NCI-H345 treated with DMSO at 0.1 percent for 48 hours (cell line): Measurements from ENCODE around the gene RIOK2.
"Not testable (repeated sequence)": the region's sequence is repeated elsewhere in the genome, so short reads cannot be mapped to it uniquely, and the experiment has no call there.

Source experiments
- DNase-seq: peaks from one replicate; lab custom pipeline; 2025; ENCODE audit not compliant: unreplicated experiment; lab: John Stamatoyannopoulos, UW

The RIOK2 gene

DNA sequence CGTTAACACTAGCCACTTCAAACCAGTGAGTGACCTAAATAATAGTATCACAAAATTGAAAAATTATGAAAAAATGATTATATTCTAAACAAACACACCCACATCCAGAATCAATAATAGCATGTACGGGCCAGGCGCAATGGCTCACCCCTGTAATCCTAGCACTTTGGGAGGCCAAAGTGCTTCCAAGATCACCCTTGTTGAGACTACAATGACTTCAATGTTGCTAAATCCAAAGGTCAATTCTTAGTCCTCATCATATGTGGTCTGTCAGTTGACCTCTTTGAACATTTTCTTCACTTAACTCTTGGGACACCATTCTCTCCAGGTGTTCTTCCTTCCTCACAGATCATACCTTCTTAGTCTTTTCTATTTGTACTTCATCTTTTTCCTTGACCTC, 11.3 kb downstream of the RIOK2 start:
- DNase-seq: no peak

DNA sequence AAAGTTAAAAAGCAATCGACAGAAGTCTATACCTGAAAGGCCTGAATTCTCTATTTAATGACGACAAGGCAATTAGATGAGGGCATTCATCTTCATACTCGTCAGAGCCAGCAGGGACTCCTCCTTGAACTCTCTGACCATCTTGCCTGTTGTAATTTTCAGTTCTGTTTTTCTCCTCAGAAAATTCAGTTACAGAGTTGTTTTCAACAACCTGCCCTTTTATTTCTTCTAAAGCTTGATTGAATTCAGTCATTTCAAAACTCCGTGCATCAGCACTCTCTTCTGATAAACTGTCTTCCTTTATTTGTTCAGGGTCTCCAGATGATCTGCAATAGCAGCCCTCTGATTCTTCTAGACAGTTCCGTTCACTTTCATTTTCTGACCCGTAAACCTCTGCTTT, 15.6 kb downstream of the RIOK2 start:
- DNase-seq: no peak

DNA sequence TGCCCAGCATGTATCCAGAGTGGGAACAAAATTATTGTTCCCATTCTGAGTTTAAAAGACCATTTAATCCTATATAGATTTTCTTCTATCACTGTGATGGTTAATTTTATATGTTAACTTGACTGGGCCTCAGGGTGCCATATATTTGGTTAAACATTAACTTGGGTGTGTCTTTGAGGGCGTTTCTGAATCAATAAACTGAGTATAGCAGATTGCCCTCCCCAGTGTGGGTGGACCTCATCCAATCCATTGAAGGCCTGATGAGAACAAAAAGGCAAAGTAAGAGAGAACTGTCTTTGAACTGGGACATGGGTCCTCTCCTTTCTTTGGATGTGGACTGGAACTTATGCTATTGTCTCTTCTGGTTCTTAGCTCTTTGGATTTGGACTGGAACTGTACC, 17.3 kb downstream of the RIOK2 start:
- no peak for DNase-seq

DNA sequence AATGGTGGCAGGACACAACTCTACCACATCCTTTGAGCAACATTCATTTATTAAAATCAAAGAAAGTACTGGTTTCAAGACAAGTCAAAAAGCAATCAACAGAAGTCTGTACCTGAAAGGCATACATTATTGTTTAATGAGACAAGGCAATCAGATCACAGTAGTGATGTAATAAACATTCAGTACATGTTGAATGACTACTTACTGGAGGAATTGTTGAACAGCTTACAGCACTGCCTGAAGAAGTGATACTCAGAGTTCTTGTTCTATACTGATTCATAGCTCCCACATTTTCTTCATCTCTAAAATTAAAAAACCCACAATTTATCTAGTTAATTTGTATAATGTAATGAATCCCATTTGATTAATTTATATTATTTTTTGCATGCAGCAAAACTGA, 18.2 kb downstream of the RIOK2 start:
- DNase-seq: no peak

DNA sequence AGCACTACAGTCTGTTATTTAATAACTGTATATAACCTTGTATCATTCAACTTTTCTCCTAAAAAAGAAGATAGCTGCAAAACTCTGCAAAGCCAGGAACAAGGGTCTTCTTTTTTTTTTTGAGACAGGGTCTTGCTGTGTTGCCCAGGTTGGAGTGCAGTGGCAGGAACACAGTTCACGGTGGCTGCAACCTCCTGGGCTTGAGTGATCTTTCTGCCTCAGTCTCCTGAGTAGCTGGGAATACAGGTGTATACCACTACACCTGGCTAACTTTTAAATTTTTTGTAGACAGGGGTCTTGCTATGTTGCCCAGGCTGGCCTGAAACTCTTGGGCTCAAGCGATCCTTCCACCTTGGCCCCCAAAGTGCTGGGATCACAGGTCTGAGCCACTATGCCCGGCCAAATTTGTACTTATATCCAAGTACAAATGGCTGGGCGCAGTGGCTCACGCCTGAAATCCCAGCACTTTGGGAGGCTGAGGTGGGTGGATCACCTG, 19.2 kb downstream of the RIOK2 start:
- no peak for DNase-seq

DNA sequence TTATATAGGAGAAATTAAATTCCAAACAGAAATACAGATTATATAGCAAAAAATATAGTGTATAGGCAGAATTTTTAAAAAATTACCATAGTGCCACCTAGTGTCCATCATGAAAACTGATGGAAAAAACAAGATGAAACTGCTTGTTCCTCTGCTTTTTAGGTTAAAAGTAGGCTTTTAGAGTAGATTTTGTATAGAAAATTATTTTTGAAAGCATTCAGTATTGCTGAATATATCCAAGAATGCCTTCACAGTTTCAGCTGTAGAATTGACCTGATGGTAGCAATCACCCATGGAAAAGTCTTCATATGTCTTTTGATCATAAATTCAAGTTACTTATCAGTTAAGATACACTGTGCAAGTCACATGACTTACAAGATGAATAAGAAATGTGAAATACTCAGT, 19.7 kb downstream of the RIOK2 start:
- no peak for DNase-seq

DNA sequence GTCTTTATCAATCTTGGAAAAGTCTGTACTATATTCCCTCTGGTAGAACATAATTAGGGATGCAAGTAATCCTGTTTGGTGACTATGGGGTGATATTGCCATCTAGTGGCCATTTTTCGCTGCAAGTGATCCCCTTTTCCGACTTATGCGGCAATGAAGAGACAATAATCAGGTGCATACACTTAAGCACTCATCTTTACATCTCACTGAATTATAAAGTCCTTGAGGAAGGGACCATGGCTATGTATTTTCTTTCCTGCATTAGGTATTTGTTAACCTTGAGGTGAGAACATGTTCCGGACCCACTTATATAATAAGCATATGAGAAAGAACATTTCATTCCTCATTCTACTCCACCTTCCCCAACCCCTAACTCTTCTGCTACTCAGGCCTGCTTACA, 21.0 kb downstream of the RIOK2 start:
- DNase-seq: peak; percentile 35

DNA sequence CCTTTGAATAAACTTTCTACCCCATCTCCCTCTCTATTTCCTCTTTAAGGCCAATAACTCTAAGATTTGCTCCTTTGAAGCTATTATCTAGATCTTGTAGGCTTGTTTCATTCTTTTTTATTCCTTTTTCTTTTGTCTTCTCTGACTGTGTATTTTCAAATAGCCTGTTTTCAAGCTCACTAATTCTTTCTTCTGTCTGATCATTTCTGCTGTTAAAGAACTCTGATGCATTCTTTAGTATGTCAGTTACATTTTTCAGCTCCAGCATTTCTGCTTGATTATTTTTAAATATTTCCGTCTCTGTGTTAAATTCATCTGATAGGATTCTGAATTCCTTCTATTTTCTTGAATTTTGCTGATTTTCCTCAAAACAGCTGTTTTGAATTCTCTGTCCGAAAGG, 25.4 kb downstream of the RIOK2 start:
- DNase-seq: no peak

DNA sequence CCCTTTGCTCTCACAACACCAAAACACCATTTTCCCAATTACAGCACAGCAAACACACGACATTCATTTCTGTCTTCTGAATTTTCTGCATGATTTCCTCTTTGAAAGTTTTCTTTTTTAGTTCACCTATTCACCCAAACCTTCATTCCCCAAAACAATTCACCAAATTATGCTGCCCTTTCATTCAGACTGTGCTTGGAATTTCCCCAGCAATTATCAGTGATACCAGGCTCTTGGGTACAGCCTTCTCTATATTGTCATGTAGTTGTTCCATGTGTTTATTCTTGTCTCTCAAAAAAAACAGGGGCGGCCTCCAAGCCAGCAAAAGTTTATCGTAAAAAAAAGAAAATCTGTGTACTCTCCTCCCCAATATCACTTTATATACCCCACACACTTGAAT, 31.7 kb downstream of the RIOK2 start:
- no peak for DNase-seq

DNA sequence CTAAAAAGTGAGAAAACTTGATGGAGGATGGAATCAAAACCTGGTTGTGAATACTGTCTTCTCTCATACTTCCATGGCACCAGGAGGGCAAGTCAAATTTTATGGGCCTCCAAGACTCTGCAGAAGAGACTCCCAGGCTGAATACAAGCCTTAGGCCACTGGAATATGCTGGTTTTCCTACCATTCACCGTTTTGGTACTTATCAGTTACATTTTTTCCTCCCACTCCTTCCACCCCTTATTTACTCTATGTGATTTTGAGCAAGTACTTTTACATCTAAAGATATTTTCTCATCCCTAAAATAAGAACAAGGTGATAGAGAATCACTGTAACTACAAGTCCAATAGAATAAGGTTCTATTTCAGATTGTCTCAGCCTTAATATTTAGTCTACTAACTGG, 32.6 kb downstream of the RIOK2 start:
- DNase-seq: no peak

DNA sequence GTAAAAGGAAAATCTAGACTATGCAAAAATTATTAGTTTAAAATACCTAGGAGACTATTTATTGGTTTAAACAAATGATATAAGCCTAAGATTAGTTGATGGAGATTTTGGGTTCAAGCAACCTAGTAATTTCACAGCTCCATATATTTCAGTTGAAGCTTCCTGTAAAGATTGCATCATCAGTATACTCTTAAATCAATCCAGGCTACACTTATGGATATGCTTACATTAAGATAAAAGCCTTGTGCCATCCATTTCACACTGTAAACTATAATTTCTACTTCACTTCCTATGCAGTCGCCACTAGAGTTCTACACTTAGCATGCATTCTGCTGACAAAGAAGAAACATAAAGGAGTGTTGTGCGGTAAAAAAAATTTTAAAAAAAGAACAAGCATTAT, 33.3 kb downstream of the RIOK2 start:
- DNase-seq: no peak

DNA sequence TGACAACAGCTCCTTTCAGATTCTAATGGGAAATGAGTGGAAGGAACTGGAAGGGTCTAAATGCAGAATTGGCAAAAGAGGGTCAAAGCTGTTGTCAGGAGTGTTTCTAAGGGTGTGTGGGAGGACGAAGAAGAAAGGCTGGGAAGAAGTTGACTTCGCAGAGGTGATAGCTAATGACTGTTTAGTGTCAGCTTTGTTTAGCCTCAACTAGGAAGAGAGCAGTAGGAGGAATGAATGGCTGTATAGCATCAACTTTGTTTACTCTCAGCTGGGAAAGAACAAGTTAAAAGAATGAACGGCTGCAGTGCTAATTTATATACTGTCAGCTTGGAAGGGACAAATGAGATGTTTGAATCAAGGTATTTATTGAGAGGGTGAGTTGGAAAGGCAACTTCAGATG, 34.8 kb downstream of the RIOK2 start:
- DNase-seq: no peak

DNA sequence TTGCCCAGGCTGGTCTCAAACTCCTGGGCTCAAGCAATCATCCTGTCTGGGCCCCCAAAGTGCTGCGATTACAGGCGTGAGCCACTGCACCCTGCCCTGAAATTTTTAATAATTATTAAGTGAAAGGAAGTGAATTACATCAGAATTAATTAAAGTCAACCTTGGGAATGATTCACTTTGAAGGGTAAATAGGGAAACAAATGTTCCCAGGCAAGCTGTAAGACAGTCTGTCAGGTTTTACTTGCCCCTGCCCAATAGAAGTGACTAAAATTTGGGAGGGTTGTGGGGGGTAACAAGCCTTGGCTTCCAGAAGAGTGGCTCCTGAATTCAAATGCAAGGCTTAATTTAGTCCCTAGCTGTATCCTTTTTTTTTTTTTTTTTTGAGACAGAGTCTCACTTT, 39.3 kb downstream of the RIOK2 start:
- no peak for DNase-seq

DNA sequence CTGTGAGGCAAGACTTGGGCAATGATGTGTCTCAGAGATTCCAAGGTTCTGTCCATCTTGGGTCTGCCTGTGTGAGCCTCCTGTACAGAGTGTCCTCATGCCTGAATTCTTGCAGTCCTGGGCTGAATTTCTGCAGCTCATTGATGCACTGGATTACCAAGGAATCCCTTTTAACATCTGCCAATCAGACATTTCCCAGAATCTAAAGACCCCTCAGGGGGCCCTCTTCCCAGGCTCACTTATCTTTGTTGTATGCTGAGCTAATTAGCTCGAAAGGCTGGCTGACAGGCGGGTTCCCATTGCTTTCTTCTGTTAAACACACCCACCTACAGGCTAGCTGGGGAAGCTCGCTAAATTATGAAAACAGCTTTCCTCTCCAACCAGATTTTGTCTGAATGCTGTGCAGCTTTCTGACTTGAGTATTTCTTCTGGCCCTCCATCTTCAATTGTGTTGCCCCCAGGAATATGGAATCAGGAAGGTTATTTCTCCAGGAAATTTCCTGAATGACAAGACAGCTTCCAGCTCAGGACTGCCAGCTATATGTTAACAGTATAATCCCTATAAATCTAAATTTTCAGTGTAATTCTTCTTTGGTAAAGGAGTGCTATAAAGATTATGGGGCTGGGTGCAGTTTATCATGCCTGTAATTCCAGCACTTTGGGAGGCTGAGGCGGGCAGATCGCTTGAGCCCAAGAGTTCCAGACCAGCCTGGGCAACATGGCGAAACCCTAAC, 40.4 kb downstream of the RIOK2 start, which contains the start of gene LIX1:
LIX1 (minus strand) TSS at position 91 of the 734 bp plus-strand sequence; CDS start at position 56, 35 bp downstream.
- DNase-seq: peak; percentile 30

DNA sequence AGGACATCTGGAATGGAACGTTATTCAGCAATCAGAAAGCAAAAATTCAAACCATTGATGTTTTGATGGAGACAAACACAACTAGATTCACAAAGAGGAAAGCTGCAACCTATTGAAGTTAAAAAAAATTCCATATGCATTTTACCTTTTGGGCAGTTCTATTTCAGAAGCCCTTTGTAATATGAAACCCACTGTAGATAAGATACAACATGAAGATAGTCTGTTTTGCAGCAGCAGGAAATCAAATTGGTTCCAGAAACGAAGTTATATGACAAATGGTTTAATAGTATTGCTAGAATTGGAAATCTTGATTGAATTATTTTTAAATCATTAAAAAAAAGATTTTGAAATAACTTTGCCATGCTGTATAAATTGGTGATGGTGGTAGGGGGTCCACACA, 41.5 kb downstream of the RIOK2 start:
- DNase-seq: no peak

DNA sequence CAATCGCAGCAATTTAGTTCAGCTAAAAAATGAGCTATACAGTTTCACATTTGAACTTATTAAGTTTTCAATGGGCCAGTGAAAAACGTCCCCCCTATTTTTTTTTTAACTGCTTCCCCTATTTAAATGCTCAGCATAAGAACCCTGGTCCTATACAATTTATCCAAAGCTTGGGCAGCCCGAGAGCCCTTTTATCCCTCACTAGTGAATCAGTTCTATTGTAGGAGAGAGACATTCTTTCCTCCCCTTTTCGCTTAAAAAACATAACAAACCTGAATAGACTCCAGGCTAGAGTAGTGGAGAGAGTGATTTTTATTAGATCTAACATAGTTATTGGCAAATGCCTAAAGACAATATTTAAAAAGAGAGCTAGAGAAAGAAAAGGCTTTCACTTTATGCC, 42.0 kb downstream of the RIOK2 start:
- no peak for DNase-seq

DNA sequence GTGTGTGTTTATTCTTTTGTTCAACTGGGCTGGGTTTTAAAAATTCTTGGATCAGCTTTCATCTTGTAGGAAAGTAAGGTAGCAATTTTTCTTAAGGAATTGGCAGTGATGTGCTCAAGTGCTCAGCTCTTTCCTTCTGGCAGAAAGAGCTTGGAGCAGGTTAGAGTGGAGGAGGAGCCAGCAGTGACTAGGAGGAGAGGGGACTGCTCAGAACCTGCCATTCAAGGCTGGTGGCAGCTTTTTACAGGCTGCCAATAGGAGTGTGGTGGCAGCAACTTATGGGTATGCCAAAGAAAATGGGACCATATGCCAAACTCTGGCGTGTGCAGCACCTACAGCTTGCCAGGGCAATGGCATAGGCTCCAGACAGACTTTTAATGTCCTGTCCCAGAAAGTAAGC, 42.8 kb downstream of the RIOK2 start:
- not testable (repeated sequence) for DNase-seq

DNA sequence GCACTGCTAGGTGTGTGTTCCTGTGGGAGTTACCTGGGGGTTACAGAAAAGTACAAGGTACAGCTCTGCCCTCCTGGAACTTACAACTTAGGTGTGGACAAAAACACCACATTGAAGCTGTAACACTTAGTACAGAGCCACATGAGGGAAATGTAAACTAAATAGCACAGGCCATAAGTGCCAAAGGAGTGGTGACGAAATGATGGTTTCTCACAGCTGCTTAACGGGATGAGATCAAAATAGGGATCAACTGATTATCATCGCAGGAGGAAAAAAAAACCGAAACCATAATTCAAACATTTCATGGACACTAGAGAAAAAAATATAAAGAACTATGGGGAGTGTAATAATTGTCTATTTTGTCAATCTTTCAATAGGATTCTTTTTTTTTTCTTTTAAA, 46.6 kb downstream of the RIOK2 start:
- DNase-seq: no peak

DNA sequence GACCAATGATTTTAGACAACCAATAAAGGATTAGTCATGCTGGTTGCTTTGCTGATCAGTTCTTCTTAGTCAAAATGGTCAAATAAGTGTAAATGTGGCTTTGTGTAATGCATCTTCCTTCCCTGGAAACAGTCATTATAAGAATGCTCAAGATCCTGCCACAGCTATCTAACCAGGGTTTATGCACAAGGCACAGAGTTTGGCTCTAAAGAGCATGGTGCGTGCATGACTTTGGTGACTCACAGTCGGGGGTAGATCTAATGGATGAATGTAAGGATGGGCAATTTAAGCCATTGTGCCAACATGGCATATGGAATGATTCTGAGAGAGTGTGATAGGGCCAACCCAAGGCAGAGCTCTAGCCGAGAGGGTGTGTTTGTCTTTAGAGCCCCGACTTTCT, 47.2 kb downstream of the RIOK2 start:
- DNase-seq: no peak

DNA sequence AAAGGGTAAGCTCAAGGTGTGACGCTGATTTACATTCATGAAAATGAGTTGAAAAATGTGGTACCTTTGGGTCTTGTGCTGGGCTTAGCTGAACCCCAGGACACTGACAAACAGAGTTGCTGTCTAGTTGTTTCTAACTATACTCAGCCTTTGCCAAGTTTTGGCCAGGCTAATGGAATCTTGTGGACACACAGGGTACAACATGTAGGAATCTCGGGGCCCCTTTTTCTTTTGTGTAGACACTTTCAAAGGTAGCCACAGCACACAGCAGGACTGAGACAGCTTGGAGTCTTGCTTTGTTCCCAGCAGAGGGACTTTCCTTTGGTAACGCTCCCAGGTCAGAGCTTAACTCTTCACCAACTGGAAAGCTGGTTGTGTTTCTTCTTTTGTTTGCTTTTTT, 48.4 kb downstream of the RIOK2 start:
- no peak for DNase-seq

DNA sequence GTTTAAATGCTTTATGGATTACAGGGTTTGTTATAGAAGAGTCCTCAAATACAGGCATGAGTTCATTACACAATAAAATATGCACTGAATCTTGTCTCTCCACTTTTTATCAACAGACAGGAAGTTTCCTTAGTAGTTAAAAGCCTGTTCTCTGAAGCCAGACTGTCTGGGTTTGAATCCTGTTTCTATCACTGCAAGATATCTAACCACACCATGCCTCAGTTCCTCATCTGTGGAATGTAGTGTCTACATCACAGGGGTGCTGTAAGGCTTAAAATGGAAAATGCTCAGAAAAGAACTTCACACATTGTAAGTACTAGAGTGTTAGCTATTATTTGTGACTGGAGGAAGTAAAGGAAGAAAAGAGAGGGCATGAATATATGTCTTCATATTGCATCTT, 49.9 kb downstream of the RIOK2 start:
- no peak for DNase-seq

DNA sequence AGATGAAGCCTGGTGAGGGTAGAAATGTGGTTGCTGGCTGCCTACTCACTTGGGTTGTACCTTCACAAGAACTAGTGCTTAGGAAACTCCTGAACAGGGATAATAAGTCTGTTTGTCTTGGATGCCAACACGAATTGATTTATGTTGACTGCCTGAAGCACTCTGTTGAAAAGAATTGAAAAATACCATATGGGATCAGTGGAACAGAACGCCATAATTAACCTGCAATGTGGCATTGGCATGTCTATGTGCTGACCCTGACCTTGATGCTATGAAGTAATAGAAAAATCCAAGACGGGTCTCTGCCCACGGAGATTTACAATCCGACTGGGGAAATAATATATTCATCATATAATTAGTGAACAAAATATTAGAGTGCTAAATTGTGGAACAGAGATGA, 51.1 kb downstream of the RIOK2 start:
- DNase-seq: no peak

DNA sequence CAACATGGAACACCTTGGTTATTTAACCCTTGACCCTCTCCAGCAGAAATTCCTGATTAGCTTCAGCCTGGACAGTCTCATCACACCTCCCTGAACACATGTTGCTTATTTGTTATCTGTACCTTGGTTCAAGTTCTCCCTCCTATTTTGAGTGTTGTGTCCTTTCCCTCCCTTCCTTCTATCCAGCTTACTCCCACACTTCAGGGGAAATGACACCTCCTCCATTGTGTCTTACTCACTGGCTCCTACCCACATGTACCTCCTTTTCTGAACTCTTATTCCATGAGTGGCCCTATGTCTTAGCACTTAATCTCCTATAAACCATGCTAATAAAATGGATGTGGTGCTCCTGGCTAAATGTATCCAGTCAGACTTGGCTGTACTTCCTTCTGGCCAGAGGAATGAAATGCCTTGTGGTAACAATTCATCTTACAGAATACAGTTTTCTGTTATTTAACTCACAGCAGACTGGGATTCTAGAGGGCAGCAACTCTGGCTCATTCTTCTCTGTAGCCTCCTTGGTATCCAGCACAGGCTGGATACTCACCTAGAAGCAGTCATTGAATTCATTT, 51.8 kb downstream of the RIOK2 start:
- no peak for DNase-seq
